Astrocyte of the cerebellum (primary cell): Measurements from ENCODE around the gene MDP1.
A peak's percentile ranks its signal among the peaks of the same experiment; 100 is the strongest.

ENCODE experiments used
- DNase-seq: peaks from one replicate; pipeline ENCODE4 v3.0.0-alpha.2; 2011; ENCODE audit warnings: low read depth
- H3K4me3 ChIP-seq: 2 replicates; pipeline ENCODE4 v1.5.1; 2011; ENCODE audit warnings: mild to moderate bottlenecking, low read depth, low read length, moderate library complexity
- in situ Hi-C: cut with HindIII; loops from 2 replicates; pipeline ENCODE4 v1.10.0; 2017; ENCODE audit warnings: low sequenced_read_pairs
- TF ChIP-seq, protein P1 (sequence below): IDR thresholded peaks from 2 replicates; pipeline ENCODE4 v1.5.1; 2012; ENCODE audit warnings: low read length, low read depth, moderate library complexity, mild to moderate bottlenecking; ENCODE audit errors: missing control alignments

The MDP1 gene

DNA sequence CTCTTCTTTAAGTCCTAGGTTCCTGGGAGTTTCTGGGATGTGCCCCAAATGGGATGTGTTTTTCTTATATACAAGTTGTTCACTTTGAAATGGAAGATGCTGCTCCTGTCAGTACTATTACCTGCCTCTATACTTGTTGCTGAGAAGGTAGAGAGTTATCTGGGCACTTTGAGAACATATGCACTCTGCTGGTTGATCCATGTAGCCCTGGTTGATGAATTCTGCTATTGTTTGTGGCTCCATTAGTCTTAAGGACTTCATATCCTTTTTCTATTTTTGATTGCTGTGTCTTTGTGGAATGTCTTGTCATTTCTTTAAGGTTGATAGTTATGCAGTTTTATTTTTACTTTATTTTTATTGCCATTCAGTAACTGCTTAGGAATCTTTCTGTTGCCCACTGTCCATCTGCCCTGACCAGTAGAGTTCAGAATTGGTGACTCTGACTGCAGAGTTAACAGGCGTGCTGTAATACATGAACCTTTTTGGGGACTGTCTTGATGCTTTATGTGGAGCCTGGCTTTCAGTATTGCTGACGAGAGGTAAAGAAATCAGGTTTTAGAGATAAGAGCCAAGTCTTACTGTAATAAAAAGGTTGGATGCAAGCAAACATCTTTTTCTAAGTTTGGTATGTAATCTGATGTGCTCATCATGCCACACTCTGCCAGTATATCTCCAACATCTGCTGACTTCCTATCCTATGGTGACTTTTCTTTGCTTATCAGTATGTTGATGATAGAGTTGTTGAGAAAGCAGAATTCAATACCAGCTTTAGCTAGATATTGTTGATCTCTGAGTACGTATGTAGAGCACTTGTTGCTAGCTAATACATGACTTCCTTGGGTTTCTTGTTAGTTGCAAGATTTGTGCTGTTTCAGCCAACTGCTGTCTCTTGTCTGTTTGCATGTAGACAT, 18.5 kb upstream of the MDP1 start:
- no peak for DNase-seq
- in situ Hi-C loops = no loop called here
- H3K4me3 ChIP-seq = no peak overlapping the region
- TF ChIP-seq, protein P1, sequence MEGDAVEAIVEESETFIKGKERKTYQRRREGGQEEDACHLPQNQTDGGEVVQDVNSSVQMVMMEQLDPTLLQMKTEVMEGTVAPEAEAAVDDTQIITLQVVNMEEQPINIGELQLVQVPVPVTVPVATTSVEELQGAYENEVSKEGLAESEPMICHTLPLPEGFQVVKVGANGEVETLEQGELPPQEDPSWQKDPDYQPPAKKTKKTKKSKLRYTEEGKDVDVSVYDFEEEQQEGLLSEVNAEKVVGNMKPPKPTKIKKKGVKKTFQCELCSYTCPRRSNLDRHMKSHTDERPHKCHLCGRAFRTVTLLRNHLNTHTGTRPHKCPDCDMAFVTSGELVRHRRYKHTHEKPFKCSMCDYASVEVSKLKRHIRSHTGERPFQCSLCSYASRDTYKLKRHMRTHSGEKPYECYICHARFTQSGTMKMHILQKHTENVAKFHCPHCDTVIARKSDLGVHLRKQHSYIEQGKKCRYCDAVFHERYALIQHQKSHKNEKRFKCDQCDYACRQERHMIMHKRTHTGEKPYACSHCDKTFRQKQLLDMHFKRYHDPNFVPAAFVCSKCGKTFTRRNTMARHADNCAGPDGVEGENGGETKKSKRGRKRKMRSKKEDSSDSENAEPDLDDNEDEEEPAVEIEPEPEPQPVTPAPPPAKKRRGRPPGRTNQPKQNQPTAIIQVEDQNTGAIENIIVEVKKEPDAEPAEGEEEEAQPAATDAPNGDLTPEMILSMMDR = no peak

DNA sequence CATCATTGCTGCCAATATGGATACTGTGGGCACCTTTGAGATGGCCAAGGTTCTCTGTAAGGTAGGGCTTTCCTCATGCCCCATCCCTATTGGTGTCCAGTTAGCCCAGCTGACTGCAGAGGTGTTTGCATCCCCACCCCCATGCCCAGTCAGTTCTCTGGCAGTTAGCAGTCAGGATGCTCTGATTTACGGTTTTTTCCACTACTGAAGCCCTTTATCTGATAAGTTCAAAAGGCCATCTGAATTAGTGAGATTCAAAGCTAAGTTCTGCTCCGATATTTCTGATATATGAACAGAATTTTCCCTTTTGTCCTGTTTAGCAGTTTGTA, 17.6 kb upstream of the MDP1 start:
- TF ChIP-seq, protein P1 = no peak
- peak overlapping the region; percentile 76 for H3K4me3 ChIP-seq
- in situ Hi-C loops = no loop called here
- DNase-seq = no peak

DNA sequence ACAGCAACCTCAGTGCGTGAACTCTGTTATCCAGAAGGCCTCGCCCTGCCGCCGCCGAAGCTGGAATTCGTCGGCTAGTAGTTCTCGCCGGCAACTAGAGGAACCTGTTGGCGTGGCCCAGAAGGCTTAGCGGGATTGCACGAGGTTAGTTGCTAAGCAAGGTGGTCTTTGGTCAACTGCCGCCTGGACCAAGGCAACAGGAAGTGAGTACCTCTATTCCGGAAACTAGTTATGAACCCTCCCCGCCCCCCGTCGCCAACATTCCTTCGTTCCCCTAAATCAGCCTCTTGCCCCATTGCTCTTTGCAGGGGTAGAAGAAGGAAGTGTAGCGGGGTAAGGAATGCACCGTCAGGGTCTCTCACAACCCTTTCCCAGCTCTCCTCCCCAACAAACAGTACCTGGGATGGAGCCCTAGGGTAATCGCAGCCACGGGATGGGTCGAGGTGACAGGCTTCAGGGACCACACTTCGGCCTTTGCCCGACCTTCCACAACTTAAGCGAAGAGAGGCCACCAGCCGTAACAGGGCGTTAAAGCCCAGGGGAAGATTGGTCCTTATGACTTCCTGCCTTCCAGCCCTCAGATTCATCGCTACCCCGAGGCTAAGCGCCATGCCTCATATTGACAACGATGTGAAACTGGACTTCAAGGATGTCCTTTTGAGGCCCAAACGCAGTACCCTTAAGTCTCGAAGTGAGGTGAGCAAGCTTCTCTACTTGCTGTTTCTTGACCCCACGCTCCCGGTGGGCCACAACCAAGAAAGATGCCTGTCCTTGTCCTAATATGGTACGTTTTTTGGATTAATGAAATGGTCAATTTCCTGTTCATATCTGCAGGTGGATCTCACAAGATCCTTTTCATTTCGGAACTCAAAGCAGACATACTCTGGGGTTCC, 17.0 kb upstream of the MDP1 start, which contains the start of gene GMPR2:
Gene GMPR2 (plus strand): TSS at position 285 of the 893 bp plus-strand sequence. CDS start 325 bp downstream, at position 610.
- DNase-seq = no peak
- peak within 1 kb of the TSS; percentile 76 for H3K4me3 ChIP-seq
- in situ Hi-C loops = no loop called here
- TF ChIP-seq, protein P1 = no peak

DNA sequence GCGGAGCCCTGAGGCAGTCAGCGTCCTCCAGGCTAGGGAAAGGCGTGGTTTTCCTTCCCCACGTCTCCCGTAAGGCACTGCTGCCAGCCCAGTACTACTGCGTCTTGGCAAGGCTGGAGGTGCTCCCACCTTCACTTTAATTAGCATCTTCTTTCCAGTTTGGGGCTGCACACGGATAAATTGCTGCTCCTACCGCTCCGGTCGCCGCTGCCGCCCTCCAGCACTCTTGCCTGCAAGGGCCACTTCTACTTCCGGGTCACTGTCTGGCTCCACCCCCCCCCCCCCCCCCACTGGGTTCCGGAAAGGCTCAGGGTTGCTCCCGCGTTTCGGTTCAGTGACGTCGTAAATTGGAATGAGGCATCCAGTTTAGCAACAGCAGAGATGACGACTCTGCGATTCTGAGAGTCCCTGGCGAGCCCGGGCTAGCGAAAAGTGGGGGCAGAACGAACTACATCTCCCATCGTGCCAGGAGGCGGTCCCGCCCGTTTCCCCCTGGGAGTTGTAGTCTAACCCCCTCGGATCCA, 16.3 kb upstream of the MDP1 start, which contains the start of gene NEDD8:
Gene NEDD8 (minus strand): TSS at position 247 of the 524 bp plus-strand sequence. CDS start 100 bp downstream, at position 147.
- TF ChIP-seq, protein P1 = no peak
- peak; percentile 91 for DNase-seq
- in situ Hi-C loops = no loop called here
- H3K4me3 ChIP-seq = peak within 1 kb of the TSS; percentile 76

DNA sequence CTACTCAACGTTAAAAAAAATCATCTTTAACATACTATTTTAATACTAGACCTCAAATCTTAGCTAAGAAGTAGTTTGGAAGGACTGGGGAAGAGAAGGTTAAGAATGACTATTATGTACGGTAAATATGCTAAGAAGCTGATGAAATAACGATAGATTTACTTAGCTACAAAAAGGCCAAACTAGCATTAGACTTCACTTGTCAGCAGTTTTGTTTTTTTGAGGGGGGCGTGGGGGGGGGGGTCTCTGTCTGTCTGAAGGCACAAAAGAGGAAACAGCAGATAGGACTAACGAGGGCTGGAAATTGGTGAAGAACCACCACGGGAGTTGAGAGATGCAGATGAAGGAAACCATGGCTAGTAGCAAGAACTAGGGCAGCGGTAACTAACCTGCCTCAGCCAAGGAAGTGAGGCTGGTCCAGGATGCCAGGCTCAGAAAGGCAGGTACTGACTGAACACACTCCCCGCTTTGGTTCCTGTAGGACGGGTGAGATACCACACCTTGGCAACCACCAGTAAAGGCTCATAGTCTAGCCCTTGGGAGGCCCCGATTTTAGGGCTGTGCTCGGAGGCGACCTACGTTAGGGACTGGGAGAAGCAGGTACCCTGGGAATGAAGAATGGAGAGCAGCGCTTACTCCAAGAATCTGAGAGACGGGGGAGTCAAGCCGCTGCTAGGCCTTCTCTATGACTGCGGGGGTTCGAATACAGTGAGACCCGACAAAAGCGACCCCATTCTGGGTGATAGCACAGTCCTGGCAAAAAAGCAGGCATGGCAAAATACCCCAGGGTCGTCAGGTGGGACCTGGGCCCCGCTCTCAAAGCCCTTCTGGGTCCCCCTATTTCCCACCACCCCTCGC, 15.6 kb upstream of the MDP1 start:
- peak overlapping the region; percentile 76 for H3K4me3 ChIP-seq
- no peak for DNase-seq
- in situ Hi-C loops = no loop called here
- TF ChIP-seq, protein P1 = no peak
